Prostate gland (tissue), 2 donors: ENCODE measurements around the gene SULT1C3. TPM values are rescaled to one million over a fixed set of nuclear protein-coding genes. Genes with fewer than 3 reads are reported as not detected.

ENCODE experiments used
- DNase-seq: peaks from one replicate; pipeline ENCODE4 v3.0.0-alpha.2; 2019; ENCODE audit warnings: low spot score
- H3K27ac ChIP-seq, 2 donors: fragments of 200-600 bp; sonication (generic); 2 replicates each; pipeline ENCODE4 v1.5.1; 2017 to 2019
- H3K27me3 ChIP-seq: fragments of 200-600 bp; sonication (generic); replicated peaks from 2 replicates; pipeline ENCODE4 v1.5.1; 2019; ENCODE audit not compliant: insufficient read depth
- H3K36me3 ChIP-seq, 2 donors: fragments of 200-600 bp; sonication (generic); 1 replicate in 1 of 2; 2 replicates in 1 of 2; pipeline versions ENCODE4 v1.5.1 to v1.8.1; 2017 to 2019
- H3K4me1 ChIP-seq: fragments of 200-600 bp; sonication (generic); replicated peaks from 2 replicates; pipeline ENCODE4 v1.5.1; 2019
- H3K4me3 ChIP-seq, 2 donors: fragments of 200-600 bp; sonication (generic); 2 replicates each; pipeline ENCODE4 v1.5.1; 2017 to 2019
- H3K9me3 ChIP-seq: fragments of 200-600 bp; sonication (generic); 2 replicates; pipeline ENCODE4 v1.5.1; 2017
- POLR2A ChIP-seq: fragments of 450-650 bp; IDR thresholded peaks from one replicate; pipeline ENCODE4 v1.6.1; 2016; ENCODE audit warnings: antibody characterized with exemption, mild to moderate bottlenecking
- POLR2AphosphoS5 ChIP-seq: sonication (generic); formaldehyde crosslinking; IDR thresholded peaks from one replicate; pipeline ENCODE4 v1.6.1; 2017; ENCODE audit warnings: antibody characterized with exemption
- WGBS: methylation state at CpG from one replicate; pipeline ENCODE4 v1.1.5; 2018; 5-methylcytosine and 5-hydroxymethylcytosine counted together
- intact Hi-C: fragments of 100-400 bp; cut with DNase I; formaldehyde crosslinking; loops from one replicate; pipeline ENCODE4 v1.14.2; 2022
- total RNA-seq, 2 donors: library from RNA; depleted of rRNA; stranded (reverse); fragments of >200 nt; gene quantifications; one replicate each; pipeline ENCODE4 v1.1.0, GENCODE V29; 2016
- TF ChIP-seq, protein P1 (sequence below), 4 experiments: fragments of 200-600 bp in 2 of 4; fragments of 450-650 bp in 2 of 4; sonication (generic) in 2 of 4; IDR thresholded peaks; 1 replicate in 3 of 4; 2 replicates in 1 of 4; pipeline ENCODE4 v1.5.1; 2016 to 2019; ENCODE audit warnings: antibody characterized with exemption in 4 of 4, mild to moderate bottlenecking in 2 of 4, moderate library complexity in 2 of 4

The SULT1C3 gene
- total RNA-seq, 2 donors from 2014 or later, result not detected

DNA sequence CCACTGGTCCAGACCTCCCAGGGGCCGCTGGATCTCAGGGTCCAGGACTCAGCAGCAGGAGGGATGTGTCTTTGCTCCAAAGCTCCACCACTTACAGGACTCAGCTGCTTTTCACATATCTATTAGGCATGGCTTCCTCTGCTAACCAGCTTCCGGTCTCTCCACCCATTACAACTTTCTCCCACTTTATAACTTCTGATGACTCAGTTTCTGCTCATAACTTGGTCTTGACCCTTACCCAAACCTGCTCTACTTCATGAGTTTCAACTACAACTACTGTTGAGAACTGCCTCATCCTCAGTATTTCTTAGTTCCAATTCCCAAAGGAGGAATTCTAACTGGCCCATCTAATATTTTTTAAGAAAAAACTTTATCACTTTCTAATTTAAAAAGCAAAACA is 66.1 kb downstream of the SULT1C3 start:
- TF ChIP-seq POLR2A (no peak), POLR2AphosphoS5 (no peak)
- TF ChIP-seq, protein P1, sequence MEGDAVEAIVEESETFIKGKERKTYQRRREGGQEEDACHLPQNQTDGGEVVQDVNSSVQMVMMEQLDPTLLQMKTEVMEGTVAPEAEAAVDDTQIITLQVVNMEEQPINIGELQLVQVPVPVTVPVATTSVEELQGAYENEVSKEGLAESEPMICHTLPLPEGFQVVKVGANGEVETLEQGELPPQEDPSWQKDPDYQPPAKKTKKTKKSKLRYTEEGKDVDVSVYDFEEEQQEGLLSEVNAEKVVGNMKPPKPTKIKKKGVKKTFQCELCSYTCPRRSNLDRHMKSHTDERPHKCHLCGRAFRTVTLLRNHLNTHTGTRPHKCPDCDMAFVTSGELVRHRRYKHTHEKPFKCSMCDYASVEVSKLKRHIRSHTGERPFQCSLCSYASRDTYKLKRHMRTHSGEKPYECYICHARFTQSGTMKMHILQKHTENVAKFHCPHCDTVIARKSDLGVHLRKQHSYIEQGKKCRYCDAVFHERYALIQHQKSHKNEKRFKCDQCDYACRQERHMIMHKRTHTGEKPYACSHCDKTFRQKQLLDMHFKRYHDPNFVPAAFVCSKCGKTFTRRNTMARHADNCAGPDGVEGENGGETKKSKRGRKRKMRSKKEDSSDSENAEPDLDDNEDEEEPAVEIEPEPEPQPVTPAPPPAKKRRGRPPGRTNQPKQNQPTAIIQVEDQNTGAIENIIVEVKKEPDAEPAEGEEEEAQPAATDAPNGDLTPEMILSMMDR (IDR thresholded peaks at IDR 0.05), result no peak
- no peaks in the 10 kb centered on the region for H3K4me1 ChIP-seq
- H3K9me3 ChIP-seq, result no peaks in the 10 kb centered on the region
- no peak overlapping the region for H3K4me3 ChIP-seq
- H3K36me3 ChIP-seq, result no peaks in the 10 kb centered on the region
- intact Hi-C loops, result no loop called here
- no peak for DNase-seq
- H3K27me3 ChIP-seq, result no peaks in the 10 kb centered on the region
- H3K27ac ChIP-seq, result no peak overlapping the region
- WGBS, result 100% methylated on average over 2 of the region's 2 CpGs

DNA sequence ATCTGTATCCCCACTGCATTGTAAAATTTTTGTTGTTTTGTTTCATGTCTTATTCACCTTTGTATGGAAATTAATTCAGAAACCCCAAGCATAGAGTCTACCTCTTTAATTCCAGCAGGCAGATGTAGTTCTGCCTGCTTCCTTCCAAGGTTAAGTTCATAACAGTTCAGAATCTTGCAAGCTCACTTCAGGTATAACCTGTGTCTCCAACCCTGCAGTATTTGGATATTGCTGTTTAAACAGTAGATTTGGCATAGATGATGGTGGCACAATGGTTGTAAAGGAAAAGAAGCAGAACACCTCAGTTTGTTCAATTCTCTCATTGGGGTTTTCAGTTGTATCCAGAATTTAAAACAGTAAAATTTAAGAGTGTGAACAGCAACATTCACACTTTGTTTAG is 70.1 kb downstream of the SULT1C3 start:
- peak; percentile 70 for TF ChIP-seq POLR2AphosphoS5
- TF ChIP-seq, protein P1 (IDR thresholded peaks at IDR 0.05), result no peak
- Histone ChIP-seq H3K4me3 (no peak overlapping the region), H3K36me3 (no peaks in the 10 kb centered on the region), H3K27ac (no peak overlapping the region), H3K27me3 (no peaks in the 10 kb centered on the region), H3K9me3 (no peaks in the 10 kb centered on the region), H3K4me1 (no peaks in the 10 kb centered on the region)
- peak; percentile 23 for DNase-seq
- intact Hi-C loops, result no loop called here

Other genes starting within 250 kb of the SULT1C3 start
- 1 to 10 TPM in 1 of 2 donors, not detected in 1; 1.8 TPM for gene SULT1C2, start 48.9 kb downstream of the SULT1C3 start, total RNA-seq
- 1 to 10 TPM in 1 of 2 donors, not detected in 1; 2.2 TPM for gene SULT1C4, start 138.0 kb downstream of the SULT1C3 start, total RNA-seq
- 10 to 100 TPM; 37.5 to 45.7 TPM for gene GCC2, start 209.2 kb downstream of the SULT1C3 start, total RNA-seq